HepG2 (cell line): ENCODE results near the gene BLOC1S4. TPM values are rescaled to one million over a fixed set of nuclear protein-coding genes. Genes with fewer than 3 reads are reported as not detected.

Source experiments
- ATF7 ChIP-seq, 2 experiments: fragments of 450-650 bp in 1 of 2; sonication (generic) in 1 of 2; formaldehyde crosslinking in 1 of 2; IDR thresholded peaks; 2 replicates each; pipeline versions ENCODE4 v1.4.0 to v1.6.1; 2016 to 2020; ENCODE audit warnings: antibody characterized with exemption in 1 of 2, mild to moderate bottlenecking in 1 of 2, missing genetic modification reagents in 1 of 2
- CTCF ChIP-seq: sonication (generic); formaldehyde crosslinking; IDR thresholded peaks from 2 replicates; pipeline ENCODE4 v1.5.0; 2020; ENCODE audit warnings: mild to moderate bottlenecking, missing genetic modification reagents, moderate library complexity
- DBP ChIP-seq: sonication (generic); formaldehyde crosslinking; IDR thresholded peaks from 2 replicates; pipeline ENCODE4 v1.4.0; 2020; ENCODE audit warnings: missing genetic modification reagents; ENCODE audit errors: not compliant biosample characterization
- DMAP1 ChIP-seq: IDR thresholded peaks from 2 replicates; pipeline ENCODE4 v1.6.1; 2016
- ETV5 ChIP-seq: IDR thresholded peaks from 2 replicates; pipeline ENCODE4 v1.6.1; 2018; ENCODE audit warnings: missing biosample characterization, missing genetic modification reagents, inconsistent platforms, borderline replicate concordance
- GABPA ChIP-seq, 2 experiments: IDR thresholded peaks; 2 replicates each; pipeline ENCODE4 v1.6.1; 2011 to 2016; ENCODE audit warnings: low read depth in 2 of 2, low read length in 1 of 2, missing biosample characterization in 1 of 2, missing genetic modification characterization in 1 of 2
- KLF11 ChIP-seq: IDR thresholded peaks from 2 replicates; pipeline ENCODE4 v1.6.1; 2016; ENCODE audit warnings: missing compliant biosample characterization
- KLF13 ChIP-seq: sonication (generic); formaldehyde crosslinking; IDR thresholded peaks from 2 replicates; pipeline ENCODE4 v1.4.0; 2020; ENCODE audit warnings: mild to moderate bottlenecking, missing genetic modification reagents
- MZF1 ChIP-seq: sonication (generic); formaldehyde crosslinking; IDR thresholded peaks from 2 replicates; pipeline ENCODE4 v1.8.1; 2023; ENCODE audit warnings: mild to moderate bottlenecking, missing genetic modification reagents, borderline replicate concordance
- REL ChIP-seq: sonication (generic); formaldehyde crosslinking; conservative IDR thresholded peaks from 2 replicates; pipeline ENCODE4 v1.8.0; 2022; ENCODE audit warnings: mild to moderate bottlenecking, missing genetic modification reagents, moderate library complexity
- RNF2 ChIP-seq: fragments of 450-650 bp; conservative IDR thresholded peaks from 2 replicates; pipeline ENCODE4 v1.6.1; 2016; ENCODE audit warnings: low read depth
- TOE1 ChIP-seq: sonication (generic); formaldehyde crosslinking; IDR thresholded peaks from 2 replicates; pipeline ENCODE4 v1.4.0; 2020; ENCODE audit warnings: mild to moderate bottlenecking, missing genetic modification reagents
- U2AF2 ChIP-seq: fragments of 200-400 bp; formaldehyde crosslinking; IDR thresholded peaks from 2 replicates; pipeline ENCODE4 v1.6.1; 2017; ENCODE audit warnings: low read depth, mild to moderate bottlenecking, low read length
- ZNF274 ChIP-seq: sonication (generic); formaldehyde crosslinking; IDR thresholded peaks from 2 replicates; pipeline ENCODE4 v1.5.1; 2020; ENCODE audit warnings: mild to moderate bottlenecking, missing genetic modification reagents
- ZNF431 ChIP-seq: sonication (generic); formaldehyde crosslinking; IDR thresholded peaks from 2 replicates; pipeline ENCODE4 v1.9.0; 2022; ENCODE audit warnings: missing genetic modification reagents, low read depth, mild to moderate bottlenecking, borderline replicate concordance
- ZNF513 ChIP-seq: sonication (generic); formaldehyde crosslinking; conservative IDR thresholded peaks from 2 replicates; pipeline ENCODE4 v1.5.0; 2020; ENCODE audit warnings: missing genetic modification reagents
- ZNF556 ChIP-seq: sonication (generic); formaldehyde crosslinking; IDR thresholded peaks from 2 replicates; pipeline ENCODE4 v1.4.0; 2020; ENCODE audit warnings: mild to moderate bottlenecking, missing genetic modification reagents, borderline replicate concordance
- ZNF562 ChIP-seq: sonication (generic); formaldehyde crosslinking; IDR thresholded peaks from 2 replicates; pipeline ENCODE4 v1.8.0; 2022; ENCODE audit warnings: missing genetic modification reagents, borderline replicate concordance
- ZNF570 ChIP-seq: sonication (generic); formaldehyde crosslinking; IDR thresholded peaks from 2 replicates; pipeline ENCODE4 v1.4.0; 2020; ENCODE audit warnings: mild to moderate bottlenecking, missing genetic modification reagents, borderline replicate concordance
- ZNF678 ChIP-seq: sonication (generic); formaldehyde crosslinking; IDR thresholded peaks from 2 replicates; pipeline ENCODE4 v1.4.0; 2020; ENCODE audit warnings: mild to moderate bottlenecking, missing genetic modification reagents
- ZNF768 ChIP-seq: sonication (generic); formaldehyde crosslinking; IDR thresholded peaks from 2 replicates; pipeline ENCODE4 v1.4.0; 2020; ENCODE audit warnings: missing genetic modification reagents
- ZNF772 ChIP-seq: sonication (generic); formaldehyde crosslinking; IDR thresholded peaks from 2 replicates; pipeline ENCODE4 v1.5.0; 2020; ENCODE audit warnings: mild to moderate bottlenecking, missing genetic modification reagents
- ZNF775 ChIP-seq: sonication (generic); formaldehyde crosslinking; IDR thresholded peaks from 2 replicates; pipeline ENCODE4 v1.4.0; 2020; ENCODE audit warnings: missing genetic modification reagents, mild to moderate bottlenecking, moderate library complexity, borderline replicate concordance
- ZNF83 ChIP-seq: sonication (generic); formaldehyde crosslinking; IDR thresholded peaks from 2 replicates; pipeline ENCODE4 v1.4.0; 2020; ENCODE audit warnings: missing genetic modification reagents, mild to moderate bottlenecking, borderline replicate concordance
- polyA plus RNA-seq, 8 experiments: library from polyadenylated mRNA; depleted of rRNA in 3 of 8; stranded (reverse) in 7 of 8; unstranded in 1 of 8; fragments of >200 nt; fragmentation: Illumina TruSeq in 4 of 8; extraction: Trizol in 4 of 8; gene quantifications; 2 replicates each; pipeline versions ENCODE4 v1.2.1 to v1.2.3, GENCODE V29; 2011 to 2016; ENCODE audit warnings: low read depth in 4 of 8, missing spikeins in 1 of 8, mixed read lengths in 1 of 8; ENCODE audit not compliant: insufficient read depth in 1 of 8
- total RNA-seq, 5 experiments: library from RNA; depleted of rRNA; stranded (reverse); fragments of >200 nt; fragmentation: Illumina TruSeq; extraction: Trizol; gene quantifications; 2 replicates each; pipeline ENCODE4 v1.2.3, GENCODE V29; 2016; ENCODE audit warnings: low read depth in 1 of 5
- TF ChIP-seq, protein P1 (sequence below): sonication (generic); formaldehyde crosslinking; IDR thresholded peaks from 2 replicates; pipeline ENCODE4 v1.5.0; 2020; ENCODE audit warnings: missing genetic modification reagents

Gene BLOC1S4
- total and polyA plus RNA-seq, 2 of the 13 experiments (the other 11 are each of a cell fraction or from before 2014, with no cell fraction given), result 15.5 to 20.9 TPM

GRCh38 chr4:6755088-6755753 lies 39.2 kb downstream of the BLOC1S4 start (continued):
- no peak for TF ChIP-seq ZNF83 (CRISPR knock-in tag)
- no peak for TF ChIP-seq DBP (CRISPR knock-in tag)
- TF ChIP-seq KLF13 (CRISPR knock-in tag), result no peak
- no peak for TF ChIP-seq GABPA (IDR thresholded peaks at IDR 0.05; ENCODE audit: low read depth, low read length)
- no peak for TF ChIP-seq GABPA (CRISPR knock-in tag; IDR thresholded peaks at IDR 0.05; ENCODE audit: low read depth)
- TF ChIP-seq DMAP1, result peak; percentile 75
- no peak for TF ChIP-seq U2AF2
- 0 out of 2 replicates have a peak, but pooled peaks have one; percentile 50 for TF ChIP-seq TOE1
- TF ChIP-seq ATF7 (IDR thresholded peaks at IDR 0.05), result no peak
- TF ChIP-seq ATF7 (CRISPR knock-in tag; IDR thresholded peaks at IDR 0.05), result peak; percentile 54; the same call in 1 of the 2 replicates
- no peak for TF ChIP-seq ZNF274
- TF ChIP-seq ZNF513 (CRISPR knock-in tag), result no peak
- TF ChIP-seq ZNF570 (CRISPR knock-in tag), result no peak
- TF ChIP-seq ZNF556 (CRISPR knock-in tag), result peak; percentile 76; the same call in 1 of the 2 replicates
- no peak; the same call in 1 of the 2 replicates for TF ChIP-seq ZNF768 (CRISPR knock-in tag)
- peak; percentile 76; the same call in 1 of the 2 replicates for TF ChIP-seq ZNF772
- TF ChIP-seq KLF11, result peak; percentile 89; the same call in 1 of the 2 replicates
- TF ChIP-seq ZNF678 (CRISPR knock-in tag), result no peak
- TF ChIP-seq ETV5 (CRISPR knock-in tag), result peak; percentile 73; the same call in 1 of the 2 replicates
- TF ChIP-seq, protein P1, sequence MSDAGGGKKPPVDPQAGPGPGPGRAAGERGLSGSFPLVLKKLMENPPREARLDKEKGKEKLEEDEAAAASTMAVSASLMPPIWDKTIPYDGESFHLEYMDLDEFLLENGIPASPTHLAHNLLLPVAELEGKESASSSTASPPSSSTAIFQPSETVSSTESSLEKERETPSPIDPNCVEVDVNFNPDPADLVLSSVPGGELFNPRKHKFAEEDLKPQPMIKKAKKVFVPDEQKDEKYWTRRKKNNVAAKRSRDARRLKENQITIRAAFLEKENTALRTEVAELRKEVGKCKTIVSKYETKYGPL (CRISPR knock-in tag), result 0 out of 2 replicates have a peak, but pooled peaks have one; percentile 62
- TF ChIP-seq ZNF562 (CRISPR knock-in tag), result no peak
- TF ChIP-seq REL (CRISPR knock-in tag), result 0 out of 2 replicates have a peak, but pooled peaks have one; percentile 47
- TF ChIP-seq CTCF (CRISPR knock-in tag), result 0 out of 2 replicates have a peak, but pooled peaks have one; percentile 32
- no peak for TF ChIP-seq ZNF775
- TF ChIP-seq ZNF431, result peak; percentile 90; the same call in 1 of the 2 replicates
- TF ChIP-seq MZF1 (CRISPR knock-in tag), result no peak
- TF ChIP-seq RNF2, result 0 out of 2 replicates have a peak, but pooled peaks have one; percentile 23
